Activated CD4-positive, alpha-beta T cell treated with anti-CD3 and anti-CD28 coated beads, Interleukin-2, amount 50 U/mL, for 24 hours (primary cell): ENCODE results near the gene ERP44.
"Not testable (repeated sequence)": the region's sequence is repeated elsewhere in the genome, so short reads cannot be mapped to it uniquely, and the experiment has no call there.

Experiments used
- DNase-seq, 2 donors: peaks; one replicate each; pipeline ENCODE4 v3.0.0-alpha.2; 2020; ENCODE audit warnings: low read depth in 1 of 2, low spot score in 1 of 2

The ERP44 gene

DNA sequence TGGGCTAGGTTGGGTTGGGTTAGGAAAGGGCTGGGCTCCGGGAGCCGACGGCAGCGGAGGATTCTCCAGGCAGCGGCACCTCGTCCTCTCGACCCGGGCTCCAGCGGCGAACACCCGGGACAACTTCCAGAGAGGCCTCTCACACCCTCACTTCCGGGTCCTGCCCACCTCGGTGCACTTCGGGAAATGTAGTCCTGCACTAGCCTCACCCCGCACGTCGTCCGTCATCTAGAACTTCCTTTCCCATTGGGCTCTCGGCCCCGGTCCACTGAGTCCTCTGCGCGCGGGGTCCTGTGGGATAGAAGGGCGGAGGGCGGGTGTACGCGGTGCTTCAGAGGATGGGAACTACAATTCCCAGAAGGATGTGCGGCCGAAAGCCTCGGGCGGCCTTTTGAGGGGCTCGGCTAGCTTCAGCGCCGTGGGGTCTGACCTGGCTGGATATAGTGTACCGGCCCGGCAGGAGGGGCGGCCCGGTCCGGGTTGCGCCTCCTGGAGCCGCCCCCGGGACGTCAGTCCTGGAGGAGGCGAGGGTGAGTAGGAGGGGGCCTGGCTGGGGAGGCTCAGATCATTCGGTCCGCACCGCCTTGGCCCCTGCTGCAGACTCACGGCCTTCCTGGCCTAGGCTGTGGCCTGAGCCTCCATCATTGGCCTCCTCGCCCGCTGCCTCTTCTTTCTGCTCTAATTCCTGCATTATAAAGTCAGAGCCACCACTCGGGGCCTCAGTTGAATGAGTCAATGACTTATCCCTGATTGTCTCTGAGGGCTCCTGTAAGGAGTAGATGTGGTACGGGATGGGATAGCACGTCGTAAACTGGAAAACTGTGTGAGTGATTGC lies at the start of gene ERP44, which contains the start of gene INVS:
Gene ERP44, minus strand, starts transcription at position 114 of the 835 bp plus-strand sequence. CDS start 160 bp downstream, outside the sequence.
Gene INVS, plus strand, starts transcription at position 357 of the 835 bp plus-strand sequence. CDS start 5,279 bp downstream, outside the sequence.
- peak; percentile 89 to 98 for DNase-seq

DNA sequence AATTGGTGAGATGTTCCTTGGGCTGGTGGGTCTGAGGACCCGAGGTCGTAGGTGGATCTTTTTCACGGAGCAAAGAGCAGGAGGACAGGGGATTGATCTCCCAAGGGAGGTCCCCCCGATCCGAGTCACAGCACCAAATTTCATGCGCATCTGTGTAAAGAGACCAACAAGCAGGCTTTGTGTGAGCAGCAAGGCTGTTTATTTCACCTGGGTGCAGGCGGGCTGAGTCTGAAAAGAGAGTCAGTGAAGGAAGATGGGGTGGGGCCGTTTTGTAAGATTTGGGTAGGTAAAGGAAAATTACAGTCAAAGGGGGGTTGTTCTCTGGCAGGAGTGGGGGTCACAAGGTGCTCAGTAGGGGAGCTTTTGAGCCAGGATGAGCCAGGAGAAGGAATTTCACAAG lies 47.2 kb upstream of the ERP44 start:
- not testable (repeated sequence) for DNase-seq

DNA sequence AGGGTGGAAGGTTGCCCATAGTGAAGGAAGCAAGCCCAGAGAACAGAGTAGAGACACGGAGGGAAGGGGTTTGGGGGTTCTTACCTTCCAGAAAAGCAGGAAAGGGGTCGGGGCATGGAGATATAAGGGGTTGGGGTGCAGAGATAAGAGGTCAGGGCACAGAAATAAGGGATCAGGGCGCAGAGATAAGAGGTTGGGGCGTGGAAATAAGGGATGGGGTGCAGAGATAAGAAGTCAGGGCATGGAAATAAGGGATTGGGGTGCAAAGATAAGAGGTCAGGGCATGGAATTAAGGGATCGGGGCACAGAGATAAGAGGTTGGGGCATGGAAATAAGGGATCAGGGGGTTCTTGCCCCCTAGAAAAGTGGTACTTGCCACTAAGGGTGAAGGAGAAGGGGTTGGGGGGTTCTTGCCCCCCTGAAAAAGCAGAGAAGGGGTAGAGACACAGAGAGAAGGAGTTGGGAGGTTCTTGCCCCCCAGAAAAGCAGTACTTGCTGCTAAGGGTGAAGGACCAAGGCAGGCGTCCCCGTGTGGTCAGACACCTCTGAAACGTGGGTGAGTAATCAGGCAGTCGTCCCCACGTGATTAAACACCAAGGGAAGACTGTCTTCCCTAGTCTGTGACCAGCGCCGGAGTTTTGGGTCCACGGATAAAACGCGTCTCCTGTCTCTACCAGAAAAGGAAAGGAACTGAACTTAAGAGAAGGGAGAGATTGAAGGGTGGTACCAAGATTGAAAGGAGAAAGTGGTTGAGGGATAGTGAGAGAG lies 46.6 kb upstream of the ERP44 start:
- DNase-seq = not testable (repeated sequence)

DNA sequence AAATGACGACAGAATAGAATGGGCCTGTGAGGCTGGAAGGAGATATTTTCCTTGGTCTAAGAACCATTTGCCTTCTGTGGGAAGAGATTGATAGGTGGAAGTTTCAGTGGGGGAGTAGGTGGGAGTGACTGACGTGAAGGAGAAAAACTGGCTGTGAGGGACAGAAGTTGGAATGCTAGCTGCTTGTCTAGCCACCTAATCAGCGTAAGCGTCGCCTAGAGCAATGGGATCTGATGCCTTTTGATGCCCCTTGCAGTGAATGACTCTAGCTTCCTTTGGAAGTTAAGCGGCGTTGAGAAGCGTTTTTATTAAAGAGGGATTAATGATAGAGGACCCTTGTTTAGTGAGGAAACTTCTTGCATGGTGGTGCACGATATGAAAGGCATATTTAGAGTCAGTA lies 43.1 kb upstream of the ERP44 start:
- DNase-seq = not testable (repeated sequence)

DNA sequence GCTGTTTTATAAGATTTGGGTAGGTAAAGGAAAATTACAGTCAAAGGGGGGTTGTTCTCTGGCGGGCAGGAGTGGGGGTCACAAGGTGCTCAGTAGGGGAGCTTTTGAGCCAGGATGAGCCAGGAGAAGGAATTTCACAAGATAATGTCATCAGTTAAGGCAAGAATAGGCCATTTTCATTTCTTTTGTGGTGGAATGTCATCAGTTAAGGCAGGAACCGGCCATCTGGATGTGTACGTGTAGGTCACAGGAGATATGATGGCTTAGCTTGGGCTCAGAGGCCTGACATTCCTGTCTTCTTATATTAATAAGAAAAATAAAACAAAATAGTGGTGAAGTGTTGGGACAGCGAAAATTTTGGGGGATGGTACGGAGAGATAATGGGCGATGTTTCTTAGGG lies 41.5 kb upstream of the ERP44 start:
- not testable (repeated sequence) for DNase-seq

DNA sequence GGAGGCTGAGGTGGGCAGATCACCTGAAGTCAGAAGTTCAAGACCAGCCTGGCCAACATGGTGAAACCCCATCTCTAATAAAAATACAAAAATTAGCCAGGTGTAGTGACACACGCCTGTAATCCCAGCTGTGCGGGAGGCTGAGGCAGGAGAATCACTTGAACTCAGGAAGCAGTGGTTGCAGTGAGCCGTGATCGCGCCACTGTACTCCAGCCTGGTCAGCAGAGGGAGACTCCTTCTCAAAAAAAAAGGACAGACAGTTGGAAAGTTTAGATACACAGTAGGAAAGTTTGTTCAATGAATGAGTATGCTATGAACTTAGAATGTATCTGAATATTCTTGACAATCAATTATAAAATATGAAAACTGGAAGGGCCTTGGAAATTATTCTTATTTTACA lies 38.0 kb upstream of the ERP44 start:
- DNase-seq = not testable (repeated sequence)

DNA sequence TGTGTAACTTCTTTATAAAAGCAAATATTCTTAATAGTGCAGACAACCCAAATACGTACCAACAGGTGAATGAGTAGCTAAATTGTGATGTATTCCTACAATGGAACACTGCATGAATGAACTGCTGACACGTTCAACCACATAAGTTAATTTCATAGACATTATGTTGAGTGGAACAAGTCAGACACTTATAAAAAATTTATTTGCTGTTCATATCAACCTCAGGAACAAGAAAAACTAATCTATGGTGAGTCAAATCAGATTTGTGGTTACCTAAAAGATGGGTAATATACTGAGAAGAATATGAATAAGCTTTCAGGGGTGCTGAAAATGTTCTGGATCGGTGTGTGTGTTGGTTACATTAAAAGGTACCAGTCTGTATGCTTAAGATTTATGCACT lies 35.9 kb upstream of the ERP44 start:
- no peak for DNase-seq

DNA sequence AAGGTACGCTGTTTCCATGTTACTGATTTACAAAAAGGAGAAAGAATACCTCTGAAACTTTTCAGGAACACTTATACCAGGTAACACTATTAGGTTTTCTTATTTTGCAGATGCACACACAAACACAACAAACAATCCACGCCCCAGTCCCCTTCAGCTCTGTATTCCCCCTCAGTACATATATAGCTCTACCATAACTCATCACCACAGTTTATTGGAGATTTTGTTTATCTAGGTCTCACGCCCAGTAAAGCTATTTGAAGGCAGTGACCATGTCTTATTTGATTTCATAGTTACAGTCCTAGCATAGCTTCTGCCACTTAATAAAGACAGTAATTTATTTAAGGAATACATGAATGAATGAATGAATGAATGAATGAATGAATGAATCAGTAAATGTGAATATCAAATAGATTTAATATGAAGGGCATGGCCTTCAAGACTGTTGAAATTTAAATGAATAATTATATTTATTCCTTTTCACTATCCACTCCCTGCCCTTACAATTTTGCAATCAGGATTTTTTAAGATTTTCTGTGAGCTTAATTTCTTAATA lies 33.2 kb upstream of the ERP44 start:
- DNase-seq = no peak

DNA sequence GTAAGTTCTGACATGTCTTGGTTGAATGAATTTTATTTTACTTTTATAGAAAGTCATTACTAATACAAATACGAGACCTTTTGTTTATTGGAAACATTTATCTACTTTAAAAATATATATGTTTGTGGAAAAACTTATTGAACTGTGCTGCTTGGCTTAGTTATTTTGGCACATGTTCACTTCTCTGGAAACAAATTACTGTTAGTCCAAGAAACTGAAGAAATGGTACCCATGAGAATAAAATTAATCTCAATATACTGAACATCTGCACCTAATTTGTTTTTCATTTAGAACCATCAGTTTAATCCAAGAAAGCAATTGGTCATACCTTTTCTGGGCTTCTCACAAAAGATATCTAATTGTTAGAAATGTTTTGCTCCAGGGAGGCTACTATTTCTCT lies 32.4 kb upstream of the ERP44 start:
- DNase-seq = no peak

DNA sequence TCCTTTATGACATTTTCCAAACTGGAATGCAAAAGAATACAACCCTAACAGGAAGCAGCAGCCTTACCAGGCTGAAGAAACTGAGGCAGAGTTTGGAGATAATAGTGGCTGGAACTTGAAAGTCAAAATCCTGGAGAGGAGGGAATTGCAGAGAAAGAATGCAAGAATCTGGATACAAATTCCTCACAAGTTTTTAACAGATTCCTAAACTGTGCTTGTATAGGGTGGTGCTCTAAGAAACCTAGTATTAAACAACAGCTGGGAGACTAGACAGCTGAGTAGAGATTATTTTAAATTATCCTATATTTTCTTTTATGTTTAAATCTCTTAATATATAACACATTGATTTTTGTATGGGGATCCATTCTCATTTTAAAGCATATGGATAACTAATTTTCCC lies 31.0 kb upstream of the ERP44 start:
- no peak for DNase-seq

DNA sequence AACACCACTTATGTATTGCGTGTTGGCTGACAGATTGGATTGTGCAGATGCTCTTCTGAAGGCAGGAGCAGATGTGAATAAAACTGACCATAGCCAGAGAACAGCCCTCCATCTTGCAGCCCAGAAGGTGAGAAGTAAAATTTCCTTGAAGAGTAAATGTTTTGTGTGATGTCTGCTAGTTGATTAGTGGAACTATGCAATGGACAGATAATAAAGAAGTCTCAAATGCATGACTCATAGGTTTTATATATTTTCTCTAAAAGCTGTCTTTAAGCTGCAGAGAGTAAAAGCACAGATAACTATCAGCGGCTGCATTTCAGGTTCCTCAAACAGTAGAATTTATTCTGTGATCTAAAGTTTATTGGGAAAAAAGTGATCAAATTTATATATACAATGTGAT lies 27.6 kb upstream of the ERP44 start:
- DNase-seq = no peak

DNA sequence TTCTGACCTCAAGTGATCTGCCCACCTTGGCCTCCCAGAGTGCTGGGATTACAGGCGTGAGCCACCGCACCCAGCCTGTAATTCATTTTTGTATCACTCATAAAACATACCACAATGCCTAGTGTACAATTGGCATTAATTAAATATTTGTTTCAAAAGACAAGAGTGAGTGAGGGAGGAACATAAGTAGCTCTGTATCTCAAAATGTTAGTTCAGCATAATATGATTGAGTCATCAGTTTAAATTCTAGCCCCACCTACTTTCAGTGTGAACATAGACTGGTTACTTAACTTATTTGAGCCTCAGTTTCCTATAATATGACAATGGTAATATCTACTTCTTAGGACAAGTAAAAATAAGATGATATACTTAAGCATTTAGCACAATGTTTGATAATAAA lies 27.1 kb upstream of the ERP44 start:
- DNase-seq = no peak

DNA sequence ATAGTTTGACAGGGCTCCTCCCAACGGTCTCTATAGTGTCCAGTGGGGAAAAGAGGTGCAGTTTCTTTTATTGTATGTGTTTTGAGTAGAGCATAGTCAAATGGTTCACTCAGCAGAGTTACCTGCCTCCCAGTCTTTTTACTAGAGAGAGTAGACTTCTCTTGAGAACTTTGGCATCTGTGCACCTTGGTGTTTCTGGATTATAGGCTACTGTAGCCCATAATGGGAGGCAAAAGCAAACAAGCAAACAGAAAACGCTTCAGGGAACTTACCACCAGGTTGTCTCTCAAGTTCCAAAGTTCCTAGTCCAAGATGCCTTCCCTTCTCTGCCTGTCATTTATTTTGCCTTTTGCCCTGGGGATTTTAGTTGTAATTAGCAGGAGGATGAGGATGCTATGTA lies 26.4 kb upstream of the ERP44 start:
- no peak for DNase-seq

DNA sequence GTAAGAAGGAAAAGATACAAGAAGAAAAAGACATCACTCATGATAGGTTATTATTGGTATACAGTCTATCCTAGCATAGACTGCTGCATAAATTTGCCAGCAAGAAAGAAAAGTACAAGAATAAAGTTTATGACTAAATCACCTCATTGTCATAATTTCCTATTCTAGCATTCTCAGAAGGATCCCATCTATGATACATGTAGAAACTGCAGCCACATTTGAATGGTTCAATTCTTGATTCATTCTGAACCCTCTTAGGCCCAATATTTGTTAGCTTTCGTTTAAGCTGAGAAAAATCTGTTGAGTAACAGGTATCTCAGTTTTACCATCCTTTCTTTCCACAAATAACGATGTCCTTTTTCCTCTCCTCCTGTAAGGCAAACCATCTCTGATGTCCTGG lies 21.5 kb upstream of the ERP44 start:
- no peak for DNase-seq

DNA sequence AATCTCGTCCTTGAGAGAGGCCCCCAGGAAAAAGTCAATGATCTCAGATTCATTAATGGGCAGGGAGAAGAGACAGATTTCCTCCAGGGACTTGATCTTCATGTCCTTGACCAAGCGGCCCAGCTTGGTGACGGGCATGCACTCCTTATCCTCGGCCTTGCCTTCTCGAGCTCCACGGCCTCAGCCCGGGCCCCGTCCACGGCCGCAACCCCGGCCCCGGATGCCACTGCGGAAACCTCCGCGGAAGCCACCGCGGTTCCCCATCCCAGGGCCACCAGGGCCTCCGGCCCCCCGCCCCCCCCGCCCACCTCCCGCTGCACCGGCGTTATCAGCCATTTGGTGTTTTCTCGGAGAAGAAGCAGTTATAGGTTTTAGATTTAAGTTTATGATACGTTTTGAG lies 18.5 kb upstream of the ERP44 start:
- no peak for DNase-seq

DNA sequence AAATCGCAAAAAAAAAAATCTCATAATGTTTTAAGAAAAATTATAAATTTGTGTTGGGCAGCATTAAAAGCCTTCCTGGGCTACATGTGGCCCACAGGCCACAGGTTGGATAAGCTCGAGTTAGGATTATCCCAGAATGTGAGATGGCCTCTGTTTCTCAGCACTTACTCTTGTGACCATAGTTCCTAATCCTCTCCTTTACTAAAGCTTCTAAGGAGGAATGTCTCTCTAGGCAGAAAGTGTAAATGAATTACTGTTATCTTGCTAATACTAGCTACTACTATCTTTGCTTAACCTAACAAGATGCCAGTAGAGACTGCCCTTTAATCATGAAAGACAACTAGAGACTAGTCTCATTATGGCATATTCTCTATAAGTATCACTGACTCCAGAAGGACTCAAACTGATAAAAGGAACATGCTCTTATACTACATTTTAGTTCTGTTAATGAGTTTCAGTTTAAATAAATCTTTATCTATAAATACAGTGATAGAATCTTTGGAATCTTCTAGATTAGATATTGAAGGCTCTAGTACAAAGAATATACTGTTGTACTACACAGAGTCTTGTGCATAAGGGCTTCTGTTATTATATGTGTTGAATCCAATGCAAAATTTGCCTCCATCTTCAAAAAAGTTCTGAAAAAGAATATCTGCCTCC lies 14.0 kb upstream of the ERP44 start:
- DNase-seq = no peak

DNA sequence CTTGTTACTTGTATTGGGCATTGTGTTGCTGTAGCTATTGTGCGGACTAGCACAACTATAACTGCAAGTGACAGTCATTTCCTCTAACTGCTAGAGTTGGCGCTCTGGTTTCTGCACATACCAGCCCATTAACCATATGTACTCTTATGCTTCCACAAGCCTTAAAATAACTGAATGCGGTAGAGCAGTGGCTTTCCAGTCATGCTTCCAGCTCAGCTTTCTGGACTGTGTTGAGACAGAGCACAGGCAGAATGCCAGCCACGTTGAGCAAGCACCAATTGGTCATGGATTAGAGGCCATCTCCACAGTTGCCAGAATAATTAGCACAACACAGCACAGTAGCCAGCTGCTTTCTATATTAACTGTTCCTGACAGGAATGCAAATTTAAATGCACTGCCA lies 12.4 kb upstream of the ERP44 start:
- no peak for DNase-seq

DNA sequence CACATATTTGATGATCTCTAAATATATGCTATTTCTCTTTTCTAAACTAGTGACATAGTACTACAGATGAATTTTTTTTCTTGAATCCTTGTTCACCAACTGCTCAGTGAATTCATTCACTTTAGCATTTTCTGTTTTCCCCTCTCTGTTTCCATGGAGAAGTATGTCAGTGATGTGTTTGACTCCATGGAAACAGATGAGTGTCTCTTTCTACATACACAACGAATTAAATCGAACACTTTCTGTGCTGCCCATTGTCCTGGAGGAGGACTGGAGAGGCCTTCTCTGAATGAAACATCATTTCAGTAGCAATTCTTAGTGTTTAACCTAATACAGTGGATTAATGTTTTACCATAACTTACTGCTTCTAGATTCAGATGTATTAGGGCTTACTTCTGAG lies 9.8 kb upstream of the ERP44 start:
- no peak for DNase-seq

DNA sequence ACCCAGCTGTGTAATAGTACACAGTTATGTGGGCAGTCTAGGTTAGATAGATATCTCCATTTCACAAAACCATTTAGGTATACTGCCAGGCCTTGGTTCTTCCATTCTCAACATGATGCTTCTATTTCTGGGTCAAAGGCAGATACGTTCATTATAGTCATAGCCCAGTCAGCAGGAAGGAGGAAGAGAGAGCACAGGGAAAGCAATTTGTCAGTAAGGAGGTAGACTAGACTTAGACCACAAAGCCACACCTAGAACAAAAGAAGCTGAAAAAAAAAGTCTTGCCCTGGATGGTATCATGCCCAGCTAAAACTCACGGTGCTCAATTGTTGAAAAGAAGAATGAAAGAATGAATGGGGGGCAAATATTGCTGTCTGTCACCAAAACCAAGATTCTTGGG lies 7.8 kb upstream of the ERP44 start:
- DNase-seq = no peak

DNA sequence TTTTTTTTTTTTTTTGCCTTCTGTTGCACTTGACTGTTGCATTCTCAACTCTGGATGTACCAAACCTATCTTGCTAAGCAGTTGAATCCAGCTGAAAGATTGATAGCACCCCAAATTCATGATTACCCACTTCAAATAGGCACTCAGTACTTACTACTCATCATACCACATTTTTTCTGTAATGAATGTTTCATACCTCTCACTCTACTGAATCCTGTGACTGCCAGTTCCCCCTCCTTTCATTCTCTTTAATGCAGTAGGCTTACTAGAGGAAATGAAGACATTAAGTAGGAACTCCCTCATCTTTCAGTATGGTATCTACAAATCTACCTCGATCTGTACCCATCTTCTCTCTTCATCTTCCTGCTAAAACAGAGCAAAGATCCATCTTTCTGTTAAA lies 7.1 kb upstream of the ERP44 start:
- no peak for DNase-seq

DNA sequence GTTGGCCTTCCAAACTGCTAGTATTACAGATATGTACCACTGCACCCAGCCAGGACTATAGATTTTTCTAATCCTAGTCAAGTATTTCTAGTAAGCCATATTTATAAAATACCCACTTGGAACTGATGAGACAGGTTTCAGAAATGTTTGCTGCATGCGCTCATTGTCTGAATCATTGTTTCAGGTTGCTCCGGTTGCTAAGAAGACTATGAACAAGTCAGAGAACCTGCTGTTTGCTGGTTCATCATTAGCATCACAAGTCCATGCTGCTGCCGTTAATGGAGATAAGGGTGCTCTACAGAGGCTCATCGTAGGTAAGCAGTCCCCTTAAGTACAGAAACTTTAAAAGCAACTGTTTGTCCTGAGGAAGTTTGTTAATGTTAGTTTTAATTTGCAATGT lies 5.5 kb upstream of the ERP44 start:
- no peak for DNase-seq

DNA sequence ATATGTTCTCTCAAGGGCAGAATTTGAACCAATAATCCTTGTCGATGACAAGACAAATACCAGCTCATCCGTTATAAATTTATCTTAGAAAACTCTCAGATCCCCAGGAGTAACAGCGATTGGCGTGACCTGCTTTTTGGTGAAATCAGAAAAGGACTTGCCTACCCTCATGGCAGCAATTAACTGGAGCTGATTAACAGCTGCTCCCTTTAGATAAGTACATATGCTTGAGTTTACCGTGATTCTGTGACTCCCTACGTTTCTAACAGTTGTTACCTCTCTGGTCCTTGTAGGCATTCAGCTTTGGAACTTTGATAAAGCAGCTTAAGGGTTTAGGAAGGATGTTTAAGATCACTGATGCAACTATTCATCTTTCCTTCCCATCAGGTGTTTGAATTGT lies 2.8 kb upstream of the ERP44 start:
- no peak for DNase-seq
